SK-N-SH treated with all-trans-retinoic acid at 6 μM for 48 hours (cell line): ENCODE results near the gene TBC1D16.

ENCODE experiments used
- CSRNP3 ChIP-seq: fragments of 250-450 bp; sonication (Bioruptor Pico); IDR thresholded peaks from 2 replicates; pipeline ENCODE4 v1.5.1; 2021; ENCODE audit warnings: mild to moderate bottlenecking, moderate library complexity
- OSR1 ChIP-seq: fragments of 250-450 bp; sonication (Bioruptor Pico); IDR thresholded peaks from 2 replicates; pipeline ENCODE4 v1.8.0; 2022; ENCODE audit warnings: moderate library complexity, mild to moderate bottlenecking, inconsistent platforms
- RARB ChIP-seq: fragments of 250-450 bp; sonication (Bioruptor Pico); IDR thresholded peaks from 2 replicates; pipeline ENCODE4 v1.8.0; 2021; ENCODE audit warnings: mild to moderate bottlenecking, moderate library complexity
- ZC3H10 ChIP-seq: fragments of 250-450 bp; sonication (Bioruptor Pico); IDR thresholded peaks from 2 replicates; pipeline ENCODE4 v1.5.1; 2021; ENCODE audit warnings: mild to moderate bottlenecking, moderate library complexity
- ZFP3 ChIP-seq: fragments of 250-450 bp; sonication (Bioruptor Pico); IDR thresholded peaks from 2 replicates; pipeline ENCODE4 v1.5.0; 2020; ENCODE audit warnings: mild to moderate bottlenecking, moderate library complexity
- ZFP30 ChIP-seq: fragments of 450-650 bp; formaldehyde crosslinking; IDR thresholded peaks from 2 replicates; pipeline ENCODE4 v1.5.0; 2022; ENCODE audit warnings: mild to moderate bottlenecking, moderate library complexity
- TF ChIP-seq, protein P1 (sequence below): fragments of 250-450 bp; sonication (Bioruptor Pico); IDR thresholded peaks from 2 replicates; pipeline ENCODE4 v1.5.1; 2020; ENCODE audit warnings: low read depth, mild to moderate bottlenecking, moderate library complexity

DNA sequence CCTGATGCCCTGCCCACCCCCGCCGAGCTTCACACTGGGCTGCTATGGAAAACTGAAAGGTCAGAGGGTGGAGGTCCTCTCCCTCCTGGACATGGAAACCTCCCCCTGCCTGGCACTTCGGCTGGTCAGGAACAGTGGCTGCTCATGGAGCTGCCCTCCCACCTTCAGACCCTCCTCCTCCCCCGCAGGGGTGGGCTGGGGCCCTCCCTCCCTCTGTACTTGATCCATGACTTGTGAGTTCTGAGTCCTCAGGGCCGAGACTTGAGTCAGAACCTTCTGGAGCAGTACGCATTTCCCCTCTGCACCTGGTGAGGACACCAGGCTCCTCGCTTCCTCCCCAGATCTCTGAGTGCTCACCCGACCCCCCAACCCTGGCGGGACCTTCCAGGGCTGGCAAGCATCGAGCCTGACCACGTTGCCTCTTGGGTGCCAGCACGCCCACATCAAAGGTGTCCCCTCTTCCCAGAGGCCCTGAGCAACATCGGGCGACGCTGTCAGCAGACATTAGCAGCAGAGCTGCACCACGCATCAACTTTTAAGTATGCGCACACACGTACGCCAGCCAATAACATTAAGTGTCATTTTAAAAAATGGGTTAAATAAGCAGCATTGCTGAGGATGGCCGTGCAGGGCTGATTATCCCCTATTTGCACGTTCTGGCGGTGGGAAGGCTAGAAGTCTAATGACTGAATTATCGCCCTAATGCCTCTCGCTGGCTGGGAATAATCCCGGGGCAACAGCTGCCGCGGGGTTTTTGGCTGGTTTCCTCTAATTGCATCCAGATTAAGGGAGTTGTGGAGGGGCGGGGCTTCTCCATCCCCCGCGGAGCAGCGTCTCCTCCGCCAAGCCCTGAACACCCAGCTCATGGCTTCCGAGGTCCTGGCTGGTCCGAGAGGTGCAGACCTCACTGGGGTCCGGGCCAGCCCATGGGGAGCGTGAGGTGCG is 98.0 kb downstream of the TBC1D16 start:
- TF ChIP-seq OSR1 (no peak), RARB (CRISPR knock-in tag) (no peak), CSRNP3 (CRISPR knock-in tag) (no peak), ZFP30 (CRISPR knock-in tag) (no peak), ZFP3 (no peak), ZC3H10 (no peak)
- TF ChIP-seq, protein P1, sequence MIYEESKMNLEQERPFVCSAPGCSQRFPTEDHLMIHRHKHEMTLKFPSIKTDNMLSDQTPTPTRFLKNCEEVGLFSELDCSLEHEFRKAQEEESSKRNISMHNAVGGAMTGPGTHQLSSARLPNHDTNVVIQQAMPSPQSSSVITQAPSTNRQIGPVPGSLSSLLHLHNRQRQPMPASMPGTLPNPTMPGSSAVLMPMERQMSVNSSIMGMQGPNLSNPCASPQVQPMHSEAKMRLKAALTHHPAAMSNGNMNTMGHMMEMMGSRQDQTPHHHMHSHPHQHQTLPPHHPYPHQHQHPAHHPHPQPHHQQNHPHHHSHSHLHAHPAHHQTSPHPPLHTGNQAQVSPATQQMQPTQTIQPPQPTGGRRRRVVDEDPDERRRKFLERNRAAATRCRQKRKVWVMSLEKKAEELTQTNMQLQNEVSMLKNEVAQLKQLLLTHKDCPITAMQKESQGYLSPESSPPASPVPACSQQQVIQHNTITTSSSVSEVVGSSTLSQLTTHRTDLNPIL, result no peak
